GM21447 (cell line): Measurements from ENCODE around the gene CD79B.
A peak's percentile ranks its signal among the peaks of the same experiment; 100 is the strongest.

Experiments
- ATAC-seq: cut with Tn5 transposase; IDR thresholded peaks from one replicate; pipeline ENCODE4 v1.9.1; 2021; ENCODE audit not compliant: unreplicated experiment

CD79B gene

GRCh38 chr17:63931981-63932561 is at the start of gene CD79B:
CD79B (minus strand) TSS chr17:63932331; CDS start chr17:63932261, 70 bp downstream.
- peak; percentile 72 for ATAC-seq

- ATAC-seq = no peak
Observed at GRCh38 chr17:63978272-63979200, 46.4 kb upstream of the CD79B start.

- no peak for ATAC-seq
Observed at GRCh38 chr17:63976702-63977101, 44.6 kb upstream of the CD79B start.

- no peak for ATAC-seq
Observed at GRCh38 chr17:63975541-63976092, 43.5 kb upstream of the CD79B start.

GRCh38 chr17:63974594-63975192 is 42.6 kb upstream of the CD79B start:
- no peak for ATAC-seq

GRCh38 chr17:63973930-63974593 is 41.9 kb upstream of the CD79B start:
- no peak for ATAC-seq

- no peak for ATAC-seq
Observed at GRCh38 chr17:63973247-63973646, 41.1 kb upstream of the CD79B start.

GRCh38 chr17:63972796-63973195 is 40.7 kb upstream of the CD79B start, which contains the start of gene SCN4A:
SCN4A (minus strand) TSS chr17:63972918; CDS start chr17:63972841, 77 bp downstream.
- ATAC-seq = no peak

- ATAC-seq = no peak
Observed at GRCh38 chr17:63969278-63969677, 37.1 kb upstream of the CD79B start.

- no peak for ATAC-seq
Observed at GRCh38 chr17:63967953-63968352, 35.8 kb upstream of the CD79B start.

- ATAC-seq = no peak
Observed at GRCh38 chr17:63966646-63967264, 34.6 kb upstream of the CD79B start.

- ATAC-seq = no peak
Observed at GRCh38 chr17:63963123-63963522, 31.0 kb upstream of the CD79B start.

- no peak for ATAC-seq
Observed at GRCh38 chr17:63962298-63962744, 30.2 kb upstream of the CD79B start.

GRCh38 chr17:63961355-63962212 is 29.5 kb upstream of the CD79B start:
- no peak for ATAC-seq

- no peak for ATAC-seq
Observed at GRCh38 chr17:63960430-63960829, 28.3 kb upstream of the CD79B start.

GRCh38 chr17:63960006-63960405 is 27.9 kb upstream of the CD79B start:
- no peak for ATAC-seq

GRCh38 chr17:63956296-63956920 is 24.3 kb upstream of the CD79B start:
- no peak for ATAC-seq

GRCh38 chr17:63955791-63956190 is 23.7 kb upstream of the CD79B start:
- ATAC-seq = no peak

GRCh38 chr17:63955232-63955631 is 23.1 kb upstream of the CD79B start:
- ATAC-seq = no peak
